ENCODE results near the gene MYBPHL.
"Not testable (repeated sequence)": the region's sequence is repeated elsewhere in the genome, so short reads cannot be mapped to it uniquely, and the experiment has no call there.

MYBPHL gene

DNA sequence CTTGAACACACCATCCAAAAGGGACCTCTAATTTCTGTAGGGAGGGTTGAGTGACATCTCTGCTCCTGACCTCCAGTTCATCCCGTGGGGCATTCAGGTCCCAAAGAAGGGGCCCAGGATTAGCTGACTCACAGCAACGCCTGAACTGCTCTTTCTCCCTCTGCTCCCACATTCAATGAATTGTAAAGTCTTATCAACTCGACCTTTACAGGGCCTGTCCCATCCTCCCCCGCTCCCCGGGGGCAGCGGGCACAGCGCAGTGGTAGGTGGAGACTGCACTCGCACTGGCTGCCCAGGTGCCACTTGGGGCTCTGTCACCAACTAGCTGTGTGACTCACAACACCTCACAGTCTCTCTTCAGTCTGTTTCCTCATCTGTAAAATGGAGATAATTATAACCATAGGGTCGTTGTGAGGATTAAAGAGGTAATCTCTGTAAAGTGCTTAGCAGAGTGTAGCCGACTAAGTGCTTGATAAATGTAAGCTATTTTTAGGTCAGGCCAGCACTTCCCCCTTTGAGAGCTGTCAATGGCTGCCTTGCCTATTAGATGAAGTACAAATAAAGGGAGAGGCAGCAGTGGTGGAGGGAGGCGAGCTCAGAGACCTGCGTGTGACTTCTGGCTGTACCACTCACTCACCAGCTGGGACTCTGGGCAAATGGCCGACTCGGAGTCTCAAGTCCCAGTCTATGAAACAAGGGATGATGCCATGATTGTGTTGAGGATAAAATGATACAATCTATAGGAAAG lies 637 bp upstream of the MYBPHL start:
- no peak for DNase-seq (ENCODE audit: low read depth in 2 of 2)

DNA sequence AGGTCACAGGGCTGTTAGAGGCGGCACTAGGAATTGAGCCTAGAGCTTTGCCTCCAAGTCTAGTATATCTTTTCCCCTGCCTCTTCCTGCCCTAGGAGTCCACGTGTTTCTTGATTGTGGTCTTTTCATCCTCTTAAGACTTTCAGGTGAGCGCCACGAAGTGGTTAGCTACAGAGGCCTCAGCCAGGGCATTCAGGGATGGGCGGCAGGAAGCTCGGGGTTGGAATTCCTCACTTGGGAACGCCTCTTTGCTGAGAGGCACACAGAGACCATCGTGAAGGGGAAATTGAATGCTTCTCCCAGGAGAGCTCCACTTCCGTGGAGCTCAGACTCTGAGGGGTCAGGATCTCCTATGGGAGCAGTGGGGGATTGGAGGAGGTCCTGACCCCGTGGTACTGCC lies 820 bp downstream of the MYBPHL start:
- DNase-seq (ENCODE audit: low read depth in 2 of 2) = not testable (repeated sequence)

DNA sequence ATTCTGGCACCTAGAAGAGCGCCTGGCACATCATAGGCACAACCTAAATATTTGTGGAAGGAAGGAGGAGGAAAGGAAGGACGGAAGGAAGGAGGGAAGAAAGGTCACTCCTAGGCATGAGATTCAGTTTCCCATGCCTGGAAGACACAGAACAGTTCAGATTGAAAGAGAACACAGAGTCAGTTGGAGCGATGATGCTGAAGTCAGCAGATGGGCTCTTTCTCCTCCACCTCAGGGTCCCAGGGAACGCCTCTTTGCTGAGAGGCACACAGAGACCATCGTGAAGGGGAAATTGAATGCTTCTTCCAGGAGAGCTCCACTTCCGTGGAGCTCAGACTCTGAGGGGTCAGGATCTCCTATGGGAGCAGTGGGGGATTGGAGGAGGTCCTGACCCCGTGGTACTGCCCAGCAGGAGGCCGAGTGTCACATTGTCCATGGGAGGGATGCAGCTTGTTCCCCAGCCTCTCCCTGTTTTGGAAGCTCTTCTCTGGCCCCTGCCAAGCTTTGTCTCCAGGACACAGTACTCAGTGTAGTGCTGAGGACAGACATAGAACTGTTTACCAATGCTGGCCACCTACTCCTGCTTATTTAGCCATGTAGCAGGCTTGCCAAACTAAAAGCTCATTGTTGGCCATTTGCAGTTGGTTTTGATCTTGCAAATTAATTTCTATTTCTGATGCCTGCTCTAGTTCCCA lies 2.4 kb downstream of the MYBPHL start:
- no peak for DNase-seq (ENCODE audit: low read depth in 2 of 2)

GRCh38 chr1:109301874-109302273 lies 4.9 kb downstream of the MYBPHL start:
- DNase-seq (ENCODE audit: low read depth in 2 of 2) = no peak

- DNase-seq (ENCODE audit: low read depth in 2 of 2) = no peak
Measured at GRCh38 chr1:109300650-109301151, 6.1 kb downstream of the MYBPHL start.

DNA sequence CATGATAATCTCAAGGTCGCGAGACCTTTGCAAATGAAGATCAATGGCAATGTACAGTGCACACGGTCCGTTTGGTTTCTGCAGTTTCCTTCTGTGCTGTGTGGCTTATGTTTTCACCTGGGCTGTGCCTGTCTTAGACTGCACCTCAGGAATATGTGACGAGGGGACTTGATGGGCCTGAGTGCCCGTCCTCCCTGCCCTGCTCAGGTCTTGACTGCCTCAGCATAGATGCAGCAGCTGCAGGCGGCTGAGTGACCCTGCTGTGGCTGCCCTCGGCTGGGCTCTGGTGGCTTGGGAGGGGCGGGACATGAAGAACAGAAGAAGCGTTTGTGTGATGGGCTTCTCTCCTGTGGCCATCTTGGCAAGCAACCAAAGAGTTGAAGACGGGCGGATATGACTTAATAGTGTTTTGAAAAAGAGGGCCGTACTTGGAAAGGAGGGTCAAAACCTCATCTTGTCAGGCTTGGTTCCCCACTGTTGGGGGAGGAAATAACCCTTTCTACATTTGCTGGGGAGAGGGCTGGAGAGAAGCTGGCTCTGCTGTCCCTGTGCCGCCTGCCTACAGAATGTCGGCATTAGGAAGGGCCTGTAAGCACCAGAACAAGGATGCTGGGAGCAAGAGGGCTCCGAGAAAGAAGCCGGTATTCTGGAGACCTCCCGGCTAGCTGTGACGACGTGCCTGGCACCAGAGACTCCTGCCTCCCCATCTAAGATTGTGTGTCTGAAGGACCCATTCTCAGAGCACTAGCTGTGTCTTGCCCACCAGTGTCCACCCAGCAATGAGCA lies 7.1 kb downstream of the MYBPHL start:
- DNase-seq (ENCODE audit: low read depth in 2 of 2) = no peak

- peak in 1 of 2 donors; percentile 21 for DNase-seq (ENCODE audit: low read depth in 2 of 2)
Measured at GRCh38 chr1:109298666-109299557, 7.9 kb downstream of the MYBPHL start.

DNA sequence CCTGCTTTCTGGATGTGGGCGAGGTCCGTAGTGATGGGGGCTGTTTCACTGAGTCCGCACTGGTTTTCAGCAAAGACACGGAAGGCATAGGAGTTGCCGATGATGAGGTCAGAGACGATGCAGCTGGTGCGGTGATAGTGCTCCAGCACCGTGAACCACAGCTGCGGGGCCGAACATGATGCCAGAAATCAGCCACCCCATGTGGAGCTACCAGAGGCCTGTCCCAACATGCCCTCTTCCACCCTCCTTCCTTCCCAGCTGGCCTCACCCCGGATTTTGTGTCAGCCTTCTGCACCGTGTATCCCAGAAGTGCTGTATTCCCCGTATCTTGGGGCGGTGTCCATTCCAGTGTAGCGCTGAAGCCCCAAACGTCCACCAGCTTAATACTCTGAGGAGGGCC lies 10.0 kb downstream of the MYBPHL start:
- no peak for DNase-seq (ENCODE audit: low read depth in 2 of 2)

DNA sequence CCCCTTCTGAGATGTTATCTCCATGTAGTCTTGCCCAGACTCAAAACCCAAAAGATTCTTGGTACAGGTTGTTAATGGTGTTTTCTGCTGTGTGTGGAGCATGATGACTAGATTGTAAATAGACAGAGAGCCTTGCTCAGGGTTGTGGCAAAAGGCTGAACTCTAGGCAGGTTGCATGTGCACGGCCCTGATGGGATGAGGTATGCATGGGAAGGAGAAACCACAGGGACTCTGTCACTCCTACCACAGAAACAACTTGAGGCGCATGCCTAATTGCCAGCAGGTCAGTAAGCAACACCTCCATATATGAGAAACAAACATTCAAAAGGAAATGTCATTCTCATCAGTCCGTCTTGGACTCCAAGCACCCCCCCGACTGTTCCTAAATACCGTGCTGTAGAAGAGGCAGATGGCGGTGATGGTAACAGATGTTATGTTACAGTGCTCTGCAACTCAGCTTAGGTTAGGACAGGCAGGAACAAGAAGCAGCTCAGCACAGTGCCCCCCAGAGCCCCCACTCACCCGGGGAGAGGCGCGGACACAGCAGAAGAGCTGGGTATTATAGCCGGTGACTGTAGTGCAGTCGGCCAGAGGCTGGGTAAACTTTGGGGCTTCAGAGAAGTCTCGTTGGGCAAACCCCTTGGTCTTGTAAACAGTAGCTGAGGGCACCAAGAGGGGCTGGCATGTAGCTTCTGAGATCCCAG lies 10.9 kb downstream of the MYBPHL start:
- no peak for DNase-seq (ENCODE audit: low read depth in 2 of 2)

DNA sequence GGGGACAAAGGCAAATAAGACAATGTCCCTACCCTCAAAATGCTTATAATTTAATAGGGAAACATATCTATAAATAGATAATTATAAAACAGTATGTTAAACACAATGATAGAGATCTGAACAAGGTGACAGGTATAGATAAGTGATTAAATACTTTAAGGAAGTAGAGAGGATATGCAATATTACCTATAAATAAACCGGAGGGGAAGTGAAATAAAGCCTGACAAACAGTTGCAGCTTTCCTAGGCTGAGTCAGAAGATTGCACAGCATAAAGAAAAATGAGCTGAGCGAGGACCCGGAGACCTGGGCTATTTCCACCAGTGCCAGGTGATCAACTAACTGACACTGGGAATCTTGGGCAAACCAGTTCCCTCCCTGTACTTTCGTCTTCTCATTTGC lies 12.3 kb downstream of the MYBPHL start:
- DNase-seq (ENCODE audit: low read depth in 2 of 2) = no peak

DNA sequence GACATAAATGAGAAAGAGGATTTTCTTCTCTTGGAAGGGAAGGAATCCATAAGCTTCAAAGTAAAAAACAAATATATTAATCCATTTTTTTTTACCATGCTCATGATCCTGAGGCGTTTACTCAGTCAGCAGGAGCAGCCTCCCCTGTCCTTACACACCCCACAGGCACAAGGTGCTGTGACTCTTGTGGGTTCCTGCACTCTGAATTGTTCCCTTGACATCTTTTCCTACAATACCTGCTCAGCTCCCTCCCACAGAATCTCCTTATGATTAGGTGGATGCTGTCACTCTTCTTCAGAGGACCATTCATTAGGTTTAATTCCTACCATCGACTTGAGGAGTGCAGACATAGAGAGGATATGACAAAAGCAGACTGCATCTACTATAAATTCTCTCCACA lies 13.8 kb downstream of the MYBPHL start:
- DNase-seq (ENCODE audit: low read depth in 2 of 2) = no peak

DNA sequence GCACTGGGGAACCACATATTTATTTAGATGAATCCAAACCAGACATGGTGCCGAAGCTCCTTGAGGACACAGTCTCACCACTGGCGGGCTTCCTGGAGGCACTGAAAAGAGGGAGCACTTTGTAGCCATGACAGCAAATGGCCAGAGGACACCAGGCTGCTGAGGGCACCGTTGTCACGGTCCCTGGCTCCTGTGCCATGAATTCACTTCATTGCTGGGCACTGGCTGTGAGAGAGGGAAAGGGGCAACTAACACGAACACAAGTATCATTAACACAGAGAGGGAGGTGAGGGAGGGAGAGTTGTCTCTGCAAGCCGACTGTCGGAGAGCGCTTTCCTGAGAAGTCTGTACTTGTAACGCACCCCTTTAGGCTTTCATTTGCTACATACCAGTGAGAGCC lies 14.4 kb downstream of the MYBPHL start:
- no peak for DNase-seq (ENCODE audit: low read depth in 2 of 2)

- no peak for DNase-seq (ENCODE audit: low read depth in 2 of 2)
Measured at GRCh38 chr1:109290998-109291397, 15.8 kb downstream of the MYBPHL start.

GRCh38 chr1:109290137-109290536 lies 16.7 kb downstream of the MYBPHL start:
- no peak for DNase-seq (ENCODE audit: low read depth in 2 of 2)

DNA sequence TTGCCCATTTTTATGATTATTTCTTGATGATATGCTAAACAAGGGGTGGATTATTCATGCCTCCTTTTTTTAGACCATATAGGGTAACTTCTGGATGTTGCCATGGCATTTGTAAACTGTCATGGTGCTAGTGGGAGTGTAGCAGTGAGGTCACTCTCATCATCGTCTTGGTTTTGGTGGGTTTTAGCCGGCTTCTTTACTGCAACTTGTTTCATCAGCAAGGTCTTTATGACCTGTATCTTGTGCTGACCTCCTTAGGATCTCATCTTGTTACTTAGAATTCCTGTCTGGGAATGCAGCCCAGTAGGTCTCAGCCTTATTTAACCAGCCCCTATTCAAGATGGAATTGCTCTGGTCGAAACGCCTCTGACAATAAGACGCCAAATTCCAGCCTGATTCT lies 20.0 kb downstream of the MYBPHL start:
- DNase-seq (ENCODE audit: low read depth in 2 of 2) = not testable (repeated sequence)

DNA sequence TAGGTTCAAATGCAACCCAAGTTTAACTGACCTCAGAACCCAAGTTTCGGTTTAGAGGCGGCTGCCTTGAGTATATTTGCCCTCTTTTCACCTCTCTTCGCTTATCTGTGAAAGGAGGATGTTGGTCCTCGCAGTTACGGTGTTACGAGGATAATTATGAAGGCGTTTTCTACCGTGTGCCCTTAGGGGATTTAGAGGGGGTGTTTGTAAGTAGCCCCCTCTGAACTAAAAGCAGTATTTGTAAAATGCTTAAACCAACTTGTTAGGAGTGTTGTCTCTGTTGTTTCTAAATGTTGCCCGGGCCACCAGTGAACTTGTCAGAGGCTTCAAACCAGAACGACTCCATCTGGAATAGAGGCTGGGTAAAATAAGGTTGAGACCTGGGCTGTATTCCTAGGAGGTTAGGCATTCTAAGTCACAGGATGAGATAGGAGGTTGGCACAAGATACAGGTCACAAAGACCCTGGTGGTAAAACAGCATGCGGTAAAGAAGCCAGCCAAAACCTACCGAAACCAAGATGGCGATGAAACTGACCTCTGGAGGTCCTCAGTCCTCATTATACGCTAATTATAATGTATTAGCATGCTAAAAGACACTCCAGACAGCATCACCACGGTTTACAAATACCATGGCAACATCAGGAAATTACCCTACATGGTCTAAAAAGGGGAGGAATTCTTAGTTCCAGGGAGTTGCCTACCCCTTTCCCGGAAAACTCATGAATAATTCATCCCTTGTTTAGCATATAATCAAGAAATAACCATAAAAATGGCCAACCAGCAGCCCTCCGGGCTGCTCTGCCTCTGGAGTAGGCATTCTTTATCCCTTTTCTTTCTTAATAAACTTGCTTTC lies 22.8 kb downstream of the MYBPHL start:
- no peak for DNase-seq (ENCODE audit: low read depth in 2 of 2)

- DNase-seq (ENCODE audit: low read depth in 2 of 2) = peak; percentile 87 to 90
Measured at GRCh38 chr1:109282952-109283747, 23.7 kb downstream of the MYBPHL start, which contains the start of gene PSRC1. Gene PSRC1 (minus strand): TSS chr1:109283145.

- DNase-seq (ENCODE audit: low read depth in 2 of 2) = no peak
Measured at GRCh38 chr1:109282497-109282951, 24.3 kb downstream of the MYBPHL start.

Measured in stimulated activated CD4-positive, alpha-beta T cell treated with anti-CD3 and anti-CD28 coated beads, Interleukin-4, amount 100 ng/mL, for 48 hours (primary cell).